ENCODE results near the gene ZNF410. TPM values are rescaled to one million over a fixed set of nuclear protein-coding genes. Genes with fewer than 3 reads are reported as not detected.

Gene ZNF410
- total and polyA plus RNA-seq, 3 donors from 2014 or later = 85.3 to 117 (median 92.9) TPM

DNA sequence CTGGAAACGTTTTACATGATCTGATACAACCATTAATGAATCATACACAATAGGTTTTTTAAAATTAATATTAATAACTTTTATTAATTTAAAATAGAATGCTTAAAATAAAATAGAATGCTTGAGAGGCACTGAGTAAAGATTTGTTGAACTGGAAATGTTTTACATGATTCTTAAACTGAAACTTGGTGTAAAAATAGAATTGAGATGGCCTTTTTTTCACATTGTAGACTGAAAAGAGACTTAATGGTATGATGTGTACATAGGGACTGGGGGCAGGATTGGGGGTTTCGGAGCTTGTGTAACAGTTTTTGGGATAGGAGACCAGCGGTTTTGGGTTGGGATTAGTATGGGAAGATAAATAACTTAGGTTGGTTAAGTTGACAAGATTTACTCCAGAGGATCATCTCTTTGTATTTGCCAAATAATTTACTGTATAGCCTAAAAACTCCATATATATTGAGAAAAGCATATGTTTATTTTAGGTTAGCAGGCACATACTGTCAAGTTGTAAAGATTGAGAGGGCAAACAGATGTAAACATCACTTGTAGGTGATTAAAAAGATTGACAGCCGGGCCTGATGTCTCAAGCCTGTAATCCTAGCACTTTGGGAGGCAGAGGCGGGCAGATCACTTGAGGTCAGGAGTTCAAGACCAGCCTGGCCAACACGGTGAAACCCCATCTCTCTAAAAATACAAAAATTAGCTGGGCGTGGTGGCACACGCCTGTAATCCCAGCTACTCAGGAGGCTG, 2.0 kb upstream of the ZNF410 start:
- TF ChIP-seq POLR2A (IDR thresholded peaks at IDR 0.05) (no peak), CTCF (IDR thresholded peaks at IDR 0.05) (no peak)
- Histone ChIP-seq H3K36me3 (ENCODE audit: low read depth, missing control alignments) (no peaks in the 10 kb centered on the region), H3K9me3 (no peaks in the 10 kb centered on the region), H3K4me1 (peaks cover 19% of the 10 kb centered on the region), H3K27ac (peak overlapping the region; percentile 92 to 93), H3K4me3 (no peak overlapping the region), H3K27me3 (no peaks in the 10 kb centered on the region)
- no peak for DNase-seq
- WGBS, 2 donors = 60 to 82% methylated on average over 8 of the region's 8 CpGs
- intact Hi-C loops (cut with DNase I; ENCODE audit: low total_unique reads) = no loop called here

GRCh38 chr14:73887318-73887616, 608 bp downstream of the ZNF410 start:
- Histone ChIP-seq H3K4me3 (peak overlapping the region; percentile 69 to 86), H3K27me3 (no peaks in the 10 kb centered on the region), H3K9me3 (no peaks in the 10 kb centered on the region), H3K36me3 (ENCODE audit: low read depth, missing control alignments) (no peaks in the 10 kb centered on the region), H3K4me1 (peaks cover 19% of the 10 kb centered on the region), H3K27ac (peak overlapping the region; percentile 92 to 93)
- DNase-seq = no peak
- 0% methylated on average over 7 of the region's 7 CpGs for WGBS, 2 donors
- TF ChIP-seq CTCF (IDR thresholded peaks at IDR 0.05) (no peak), POLR2A (IDR thresholded peaks at IDR 0.05) (no peak)
- intact Hi-C loops (cut with DNase I; ENCODE audit: low total_unique reads) = no loop called here

GRCh38 chr14:73887694-73888459, 1.2 kb downstream of the ZNF410 start:
- WGBS, 2 donors = 13 to 16% methylated on average over 7 of the region's 7 CpGs
- intact Hi-C loops (cut with DNase I; ENCODE audit: low total_unique reads) = no loop called here
- no peaks in the 10 kb centered on the region for H3K9me3 ChIP-seq

DNA sequence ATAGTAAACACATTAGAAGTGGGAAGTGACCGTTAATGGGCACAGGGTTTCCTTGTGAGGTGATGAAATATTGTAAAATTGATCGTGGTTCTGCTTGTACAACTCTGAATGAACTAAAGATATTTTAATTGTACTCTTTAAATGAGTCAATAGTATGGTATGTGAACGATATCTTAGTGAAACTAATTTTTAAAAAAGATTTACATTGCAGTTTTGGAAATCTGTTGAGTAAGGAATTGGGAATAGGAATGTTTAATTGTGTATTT, 1.7 kb downstream of the ZNF410 start:
- Histone ChIP-seq H3K27me3 (no peaks in the 10 kb centered on the region), H3K4me3 (no peak overlapping the region), H3K27ac (peak overlapping the region; percentile 21 to 93), H3K9me3 (no peaks in the 10 kb centered on the region), H3K36me3 (ENCODE audit: low read depth, missing control alignments) (no peaks in the 10 kb centered on the region), H3K4me1 (peaks cover 19% of the 10 kb centered on the region)
- TF ChIP-seq POLR2A (IDR thresholded peaks at IDR 0.05) (no peak), CTCF (IDR thresholded peaks at IDR 0.05) (no peak)
- intact Hi-C loops (cut with DNase I; ENCODE audit: low total_unique reads) = no loop called here
- 24 to 25% methylated on average over 3 of the region's 3 CpGs for WGBS, 2 donors
- DNase-seq = no peak

More at GRCh38 chr14:73887694-73888459, 1.2 kb downstream of the ZNF410 start:
- Histone ChIP-seq H3K36me3 (ENCODE audit: low read depth, missing control alignments) (no peaks in the 10 kb centered on the region), H3K27ac (peak overlapping the region; percentile 92 to 93), H3K4me1 (peaks cover 19% of the 10 kb centered on the region), H3K27me3 (no peaks in the 10 kb centered on the region), H3K4me3 (peak overlapping the region; percentile 69 to 86)
- no peak for TF ChIP-seq POLR2A (IDR thresholded peaks at IDR 0.05)
- no peak for TF ChIP-seq CTCF (IDR thresholded peaks at IDR 0.05)
- DNase-seq = no peak

Measured in testis (tissue), 3 donors.